Mammary epithelial cell (primary cell): ENCODE results near the gene TSC2.

Source experiments
- EZH2 ChIP-seq: IDR thresholded peaks from 2 replicates; pipeline ENCODE4 v1.6.1; 2012; ENCODE audit warnings: low read length, inconsistent platforms, borderline replicate concordance
- TF ChIP-seq, protein P1 (sequence below), 2 donors: IDR thresholded peaks in 1 of 2; conservative IDR thresholded peaks in 1 of 2; 2 replicates each; pipeline ENCODE4 v1.5.1; 2011 to 2012; ENCODE audit warnings: inconsistent platforms in 2 of 2, low read length in 2 of 2, mild to moderate bottlenecking in 2 of 2, control low read depth in 1 of 2, low read depth in 1 of 2; ENCODE audit not compliant: insufficient read depth in 1 of 2; ENCODE audit errors: extremely low read depth in 1 of 2

DNA sequence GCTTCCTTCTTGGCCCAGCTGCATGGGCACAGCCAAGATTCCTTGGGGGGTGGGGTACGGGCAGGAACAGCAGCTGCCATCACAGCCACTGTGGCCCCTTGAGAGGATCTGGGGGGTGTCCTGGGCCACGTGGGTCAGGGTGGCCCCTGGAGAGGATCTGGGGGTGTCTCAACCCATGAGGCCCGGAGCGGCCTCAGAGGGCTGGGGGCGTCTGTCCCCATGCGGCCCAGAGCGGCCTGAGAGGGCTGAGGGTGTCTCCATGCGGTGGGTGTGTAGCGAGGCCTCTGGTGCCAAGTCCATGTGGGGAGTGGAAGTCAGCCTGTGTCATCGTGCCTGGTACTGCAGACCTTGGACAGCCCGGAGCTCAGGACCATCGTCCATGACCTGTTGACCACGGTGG, 13.7 kb downstream of the TSC2 start:
- no peak for TF ChIP-seq EZH2
- TF ChIP-seq, protein P1, sequence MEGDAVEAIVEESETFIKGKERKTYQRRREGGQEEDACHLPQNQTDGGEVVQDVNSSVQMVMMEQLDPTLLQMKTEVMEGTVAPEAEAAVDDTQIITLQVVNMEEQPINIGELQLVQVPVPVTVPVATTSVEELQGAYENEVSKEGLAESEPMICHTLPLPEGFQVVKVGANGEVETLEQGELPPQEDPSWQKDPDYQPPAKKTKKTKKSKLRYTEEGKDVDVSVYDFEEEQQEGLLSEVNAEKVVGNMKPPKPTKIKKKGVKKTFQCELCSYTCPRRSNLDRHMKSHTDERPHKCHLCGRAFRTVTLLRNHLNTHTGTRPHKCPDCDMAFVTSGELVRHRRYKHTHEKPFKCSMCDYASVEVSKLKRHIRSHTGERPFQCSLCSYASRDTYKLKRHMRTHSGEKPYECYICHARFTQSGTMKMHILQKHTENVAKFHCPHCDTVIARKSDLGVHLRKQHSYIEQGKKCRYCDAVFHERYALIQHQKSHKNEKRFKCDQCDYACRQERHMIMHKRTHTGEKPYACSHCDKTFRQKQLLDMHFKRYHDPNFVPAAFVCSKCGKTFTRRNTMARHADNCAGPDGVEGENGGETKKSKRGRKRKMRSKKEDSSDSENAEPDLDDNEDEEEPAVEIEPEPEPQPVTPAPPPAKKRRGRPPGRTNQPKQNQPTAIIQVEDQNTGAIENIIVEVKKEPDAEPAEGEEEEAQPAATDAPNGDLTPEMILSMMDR (conservative IDR thresholded peaks at IDR 0.05 in 1 of 2, IDR thresholded peaks at IDR 0.05 in 1 of 2; ENCODE audit: extremely low read depth in 1 of 2, insufficient read depth in 1 of 2, low read depth in 1 of 2, low read length in 2 of 2): no peak
